Breast epithelium (tissue), 3 donors: Measurements from ENCODE around the gene ADIPOR2.

Source experiments
- CTCF ChIP-seq, 3 donors: fragments of 450-650 bp; IDR thresholded peaks; one replicate each; pipeline ENCODE4 v1.5.1; 2016 to 2017; ENCODE audit warnings: antibody characterized with exemption in 3 of 3, mild to moderate bottlenecking in 3 of 3, moderate library complexity in 3 of 3
- POLR2A ChIP-seq: fragments of 450-650 bp; IDR thresholded peaks from one replicate; pipeline ENCODE4 v1.6.1; 2016; ENCODE audit warnings: antibody characterized with exemption, mild to moderate bottlenecking, moderate library complexity

- TF ChIP-seq CTCF (IDR thresholded peaks at IDR 0.05) (no peak), POLR2A (no peak)
Observed at GRCh38 chr12:1815108-1815507, 124.2 kb downstream of the ADIPOR2 start.
